GM21423 (cell line): ENCODE results near the gene CALHM6.
A peak's percentile ranks its signal among the peaks of the same experiment; 100 is the strongest.
"Not testable (repeated sequence)": the region's sequence is repeated elsewhere in the genome, so short reads cannot be mapped to it uniquely, and the experiment has no call there.

Experiments used
- ATAC-seq: cut with Tn5 transposase; IDR thresholded peaks from one replicate; pipeline ENCODE4 v1.9.1; 2021; ENCODE audit warnings: mild to moderate bottlenecking, moderate library complexity; ENCODE audit not compliant: unreplicated experiment

CALHM6 gene

DNA sequence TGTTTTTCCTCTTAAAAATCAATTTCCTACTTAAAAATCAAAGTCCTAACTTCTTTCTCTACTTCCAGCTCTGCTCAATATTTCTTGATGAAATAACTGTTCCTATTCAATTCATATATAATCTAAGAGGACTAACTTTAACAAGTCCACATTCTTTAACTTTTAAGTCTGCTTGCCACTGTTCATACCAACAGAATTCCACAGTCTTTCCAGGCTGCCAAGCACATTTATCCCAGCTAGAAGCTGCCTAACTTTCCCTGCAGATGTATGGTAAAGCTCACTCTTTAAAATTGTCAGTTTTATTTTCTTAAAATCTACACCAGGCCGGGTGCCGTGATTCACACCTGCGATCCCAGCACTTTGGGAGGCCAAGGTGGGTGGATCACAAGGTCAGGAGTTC is 11.5 kb downstream of the CALHM6 start:
- ATAC-seq, result no peak

DNA sequence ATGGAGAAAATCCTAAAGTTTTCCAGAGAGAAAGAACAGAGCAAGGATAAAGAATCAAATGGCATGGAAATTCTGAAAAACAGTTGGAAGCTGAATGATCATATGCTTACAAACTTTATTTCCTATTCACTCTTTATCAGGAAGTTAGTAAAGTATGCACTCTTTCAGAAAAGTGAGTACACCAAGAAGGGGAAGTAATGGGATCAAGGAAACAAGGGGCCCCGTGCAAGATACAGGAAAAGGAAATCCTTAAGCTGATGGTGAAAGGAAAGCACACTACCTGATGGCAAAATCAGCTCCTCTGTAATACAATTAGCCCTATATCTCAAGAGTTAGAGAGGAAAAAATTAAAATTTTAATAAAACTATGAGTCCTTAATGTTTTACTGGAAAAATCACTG is 14.0 kb downstream of the CALHM6 start:
- no peak for ATAC-seq

DNA sequence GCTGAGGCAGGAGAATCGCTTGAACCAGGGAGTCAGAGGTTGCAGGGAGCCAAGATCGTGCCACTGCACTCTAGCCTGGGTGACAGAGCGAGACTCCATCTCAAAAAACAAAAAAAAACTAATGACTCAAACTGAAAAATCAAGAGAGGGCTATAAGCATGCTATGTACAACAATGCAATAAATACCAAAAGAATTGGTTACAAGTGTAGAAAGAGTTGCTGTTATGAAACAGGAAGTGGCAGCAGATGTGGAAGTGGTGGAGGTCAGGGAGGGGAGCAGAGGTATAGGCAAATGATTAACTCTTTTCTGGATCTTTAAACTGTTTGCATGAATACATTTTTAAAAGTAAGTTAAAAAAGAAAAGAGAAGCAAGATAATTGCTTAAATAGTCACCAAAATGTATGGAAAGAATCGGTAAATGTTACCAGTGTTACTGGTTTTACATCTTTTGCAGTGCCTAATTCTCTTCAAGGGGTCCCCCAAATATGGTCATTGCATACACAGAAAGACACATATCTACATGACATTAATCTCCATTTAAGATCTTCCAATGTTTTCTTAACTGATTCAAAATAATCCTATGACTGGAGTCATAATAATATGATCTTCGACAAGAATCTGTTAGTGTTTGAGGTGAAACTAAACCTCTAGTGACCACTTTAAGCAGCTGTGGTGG is 15.0 kb downstream of the CALHM6 start:
- peak; percentile 100 for ATAC-seq

- no peak for ATAC-seq
Observed at GRCh38 chr6:116482780-116483179, 21.6 kb downstream of the CALHM6 start.

DNA sequence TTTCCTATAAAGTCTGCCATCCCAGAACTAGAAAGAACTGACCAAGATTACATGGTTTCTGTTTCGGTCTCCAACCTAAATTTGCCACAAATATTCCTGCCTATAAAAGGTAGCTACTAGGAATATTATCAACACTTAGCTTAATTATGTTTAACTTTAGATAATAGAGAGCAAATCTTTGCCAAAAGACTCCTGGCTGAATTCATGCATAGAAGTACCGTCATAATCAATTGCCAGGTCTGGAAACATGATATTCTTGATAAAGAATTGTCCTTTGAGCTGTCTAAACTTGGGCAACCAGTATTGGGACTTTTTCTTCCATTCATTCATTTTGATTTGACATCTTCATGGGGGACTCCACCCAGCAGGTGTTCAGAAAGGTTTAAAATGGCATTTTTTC is 22.4 kb downstream of the CALHM6 start:
- ATAC-seq, result no peak

- ATAC-seq, result no peak
Observed at GRCh38 chr6:116485559-116486184, 24.5 kb downstream of the CALHM6 start.

- no peak for ATAC-seq
Observed at GRCh38 chr6:116491610-116492330, 30.6 kb downstream of the CALHM6 start.

GRCh38 chr6:116492331-116493067 is 31.3 kb downstream of the CALHM6 start:
- ATAC-seq, result no peak

DNA sequence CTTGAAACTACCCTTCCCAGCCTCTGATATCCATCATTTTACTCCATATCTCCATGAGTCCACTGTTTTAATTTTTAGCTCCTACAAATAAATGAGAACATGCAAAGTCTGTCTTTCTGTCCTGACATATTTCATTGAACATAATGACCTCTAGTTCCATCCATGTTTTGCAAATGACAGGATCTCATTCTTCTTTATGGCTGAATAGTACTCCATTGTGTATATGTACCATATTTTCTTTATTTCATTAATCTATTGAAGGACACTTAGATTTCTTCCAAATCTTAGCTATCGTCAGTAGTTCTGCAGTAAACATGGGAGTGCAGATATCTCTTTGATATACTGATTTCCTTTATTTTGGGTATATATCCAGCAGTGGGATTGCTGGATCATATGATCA is 34.0 kb downstream of the CALHM6 start:
- not testable (repeated sequence) for ATAC-seq

GRCh38 chr6:116497113-116497676 is 36.0 kb downstream of the CALHM6 start:
- no peak for ATAC-seq

GRCh38 chr6:116500969-116501433 is 39.8 kb downstream of the CALHM6 start:
- ATAC-seq, result no peak

DNA sequence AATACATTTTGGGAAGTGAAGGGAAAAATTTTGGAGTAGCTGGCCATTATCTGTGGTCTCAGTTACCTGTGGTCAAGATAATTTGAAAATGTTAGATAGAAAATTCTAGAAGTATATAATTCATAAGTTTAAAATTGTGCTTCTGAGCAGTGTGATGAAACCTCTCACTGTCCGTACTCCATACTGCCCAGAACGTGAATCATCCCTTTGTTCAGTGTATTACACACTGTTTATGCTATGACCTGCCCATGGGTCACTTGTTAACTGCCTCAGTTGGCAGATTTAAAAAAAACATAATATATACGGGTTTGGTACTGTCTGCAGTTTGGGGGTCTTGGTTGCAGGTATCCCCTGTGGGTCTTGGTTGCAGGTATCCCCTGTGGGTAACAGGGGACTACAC is 46.1 kb downstream of the CALHM6 start:
- ATAC-seq, result no peak

DNA sequence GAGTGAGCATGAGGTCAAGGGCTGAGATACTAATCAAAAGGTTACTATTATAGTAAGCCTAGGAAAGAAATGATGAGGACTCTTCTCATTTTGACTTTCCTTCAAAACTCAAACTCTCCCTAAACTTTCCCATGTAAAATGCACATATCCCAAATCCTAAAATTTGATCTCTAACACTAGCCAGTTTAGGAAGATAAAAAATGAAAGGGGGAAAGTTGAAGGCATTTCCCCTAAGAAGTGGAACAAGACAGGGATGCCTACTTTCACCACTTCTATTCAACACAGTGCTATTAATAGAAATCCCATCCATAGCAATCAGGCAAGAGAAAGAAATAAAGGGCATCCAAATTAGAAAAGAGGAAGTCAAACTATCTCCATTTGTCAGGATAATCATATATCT is 47.4 kb downstream of the CALHM6 start:
- no peak for ATAC-seq

- ATAC-seq, result no peak
Observed at GRCh38 chr6:116511424-116512110, 50.4 kb downstream of the CALHM6 start, which contains the start of gene CALHM5. Gene CALHM5, plus strand, starts transcription at chr6:116511639. Its CDS starts 58 bp downstream, at chr6:116511697.

DNA sequence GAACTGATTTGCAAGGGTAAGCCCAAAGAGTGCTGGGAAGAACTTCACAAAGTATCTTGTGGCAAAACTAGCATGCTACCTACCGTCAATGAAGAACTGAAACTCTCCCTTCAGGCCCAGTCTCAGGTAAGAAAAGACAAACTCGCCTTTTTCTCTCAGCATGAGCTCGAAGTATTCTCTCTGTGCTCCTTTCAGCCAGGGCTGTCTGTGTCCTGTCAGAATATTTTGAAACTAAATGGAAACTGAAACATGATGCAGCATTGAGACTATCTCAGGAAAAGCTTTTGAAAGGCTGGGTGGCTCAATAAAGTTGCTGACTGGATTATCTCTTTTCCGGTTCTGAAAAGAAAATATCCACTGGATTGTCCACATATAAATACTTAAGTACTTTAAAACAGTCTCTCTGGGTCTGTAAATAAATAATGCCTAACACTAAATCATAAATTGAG is 51.0 kb downstream of the CALHM6 start:
- ATAC-seq, result peak; percentile 87

DNA sequence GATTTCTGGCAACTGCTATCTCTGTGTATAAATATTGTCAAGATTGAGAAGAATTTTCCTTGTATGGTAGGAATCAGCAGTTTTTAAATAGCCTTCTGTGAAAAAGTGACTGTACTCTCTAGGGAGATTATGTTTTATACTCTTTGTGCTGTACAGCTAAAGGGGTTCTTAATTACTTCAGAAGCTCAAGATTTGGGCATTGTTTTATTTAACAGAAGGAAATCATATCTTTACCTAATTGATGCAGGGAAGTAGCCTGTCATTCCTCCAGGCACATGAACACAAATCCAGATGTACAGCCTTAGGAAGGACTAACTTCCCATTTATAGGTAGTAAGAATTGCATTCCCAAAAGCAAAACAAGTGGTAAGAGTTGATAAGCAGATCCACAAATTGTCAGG is 51.6 kb downstream of the CALHM6 start:
- ATAC-seq, result no peak
